Osteoblast (primary cell): ENCODE measurements around the gene CARF. TPM values are rescaled to one million over a fixed set of nuclear protein-coding genes. Genes with fewer than 3 reads are reported as not detected.
"Not testable (repeated sequence)": the region's sequence is repeated elsewhere in the genome, so short reads cannot be mapped to it uniquely, and the experiment has no call there.

Source experiments
- DNase-seq: peaks from one replicate; pipeline ENCODE4 v3.0.0; 2011; ENCODE audit warnings: low spot score, mixed read lengths; ENCODE audit not compliant: insufficient read length; ENCODE audit errors: missing footprints
- H2AFZ ChIP-seq: 2 replicates; pipeline ENCODE4 v1.6.0; 2011; ENCODE audit warnings: mild to moderate bottlenecking, low read length
- H3K27ac ChIP-seq: 2 replicates; pipeline ENCODE4 v1.5.1; 2011; ENCODE audit warnings: mild to moderate bottlenecking, low read depth, low read length, moderate library complexity
- H3K27me3 ChIP-seq: 2 replicates; pipeline ENCODE4 v1.6.0; 2012; ENCODE audit warnings: mild to moderate bottlenecking, control low read depth, inconsistent platforms, low read length, moderate library complexity; ENCODE audit not compliant: insufficient read depth
- H3K36me3 ChIP-seq: 2 replicates; pipeline ENCODE4 v1.5.1; 2011; ENCODE audit warnings: mild to moderate bottlenecking, low read length, control low read depth, moderate library complexity; ENCODE audit not compliant: insufficient read depth
- H3K4me1 ChIP-seq: 2 replicates; pipeline ENCODE4 v1.5.1; 2011; ENCODE audit warnings: mild to moderate bottlenecking, low read length, control low read depth, moderate library complexity; ENCODE audit not compliant: insufficient read depth
- H3K4me2 ChIP-seq: 2 replicates; pipeline ENCODE4 v1.6.0; 2011; ENCODE audit warnings: mild to moderate bottlenecking, low read length; ENCODE audit not compliant: insufficient read depth
- H3K4me3 ChIP-seq: fragments of 200-600 bp; sonication (generic); 3 replicates; pipeline ENCODE4 v1.5.1; 2012; ENCODE audit warnings: mild to moderate bottlenecking, low read length, inconsistent platforms; ENCODE audit not compliant: insufficient read depth
- H3K79me2 ChIP-seq: 2 replicates; pipeline ENCODE4 v1.6.0; 2012; ENCODE audit warnings: mild to moderate bottlenecking, low read length, control low read depth, inconsistent platforms; ENCODE audit not compliant: insufficient read depth
- H3K9me3 ChIP-seq: 2 replicates; pipeline ENCODE4 v1.5.1; 2011; ENCODE audit warnings: low read depth, low read length, control low read depth
- H4K20me1 ChIP-seq: 2 replicates; pipeline ENCODE4 v1.6.0; 2012; ENCODE audit warnings: mild to moderate bottlenecking, low read length, control low read depth; ENCODE audit not compliant: insufficient read depth
- total RNA-seq: library from RNA; depleted of rRNA; stranded (reverse); fragments of >200 nt; gene quantifications from 2 replicates; pipeline ENCODE4 v1.2.3, GENCODE V29; 2012
- TF ChIP-seq, protein P1 (sequence below): IDR thresholded peaks from 2 replicates; pipeline ENCODE4 v1.5.1; 2011; ENCODE audit warnings: mild to moderate bottlenecking, low read depth, low read length, moderate library complexity; ENCODE audit errors: extremely low read depth

The CARF gene
- total RNA-seq, 1 donor = 11.9 TPM

DNA sequence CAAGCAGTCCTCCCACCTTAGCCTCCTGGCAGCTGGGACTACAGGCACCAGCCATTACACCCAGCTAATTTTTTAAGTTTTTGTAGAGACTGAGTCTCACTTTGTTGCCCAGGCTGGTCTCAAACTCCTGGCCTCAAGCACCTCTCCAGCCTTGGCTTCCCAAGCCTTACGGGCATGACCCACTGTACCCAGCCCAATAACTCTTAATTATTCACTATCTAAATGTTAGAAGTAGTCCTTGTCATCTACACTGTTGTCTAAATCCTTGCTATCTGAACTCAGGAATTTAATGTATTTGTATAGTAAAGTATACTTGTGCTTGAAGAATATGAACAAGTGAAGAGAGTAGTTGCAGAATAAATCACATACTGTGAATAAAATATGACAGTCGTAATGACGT, 64.7 kb downstream of the CARF start:
- TF ChIP-seq, protein P1, sequence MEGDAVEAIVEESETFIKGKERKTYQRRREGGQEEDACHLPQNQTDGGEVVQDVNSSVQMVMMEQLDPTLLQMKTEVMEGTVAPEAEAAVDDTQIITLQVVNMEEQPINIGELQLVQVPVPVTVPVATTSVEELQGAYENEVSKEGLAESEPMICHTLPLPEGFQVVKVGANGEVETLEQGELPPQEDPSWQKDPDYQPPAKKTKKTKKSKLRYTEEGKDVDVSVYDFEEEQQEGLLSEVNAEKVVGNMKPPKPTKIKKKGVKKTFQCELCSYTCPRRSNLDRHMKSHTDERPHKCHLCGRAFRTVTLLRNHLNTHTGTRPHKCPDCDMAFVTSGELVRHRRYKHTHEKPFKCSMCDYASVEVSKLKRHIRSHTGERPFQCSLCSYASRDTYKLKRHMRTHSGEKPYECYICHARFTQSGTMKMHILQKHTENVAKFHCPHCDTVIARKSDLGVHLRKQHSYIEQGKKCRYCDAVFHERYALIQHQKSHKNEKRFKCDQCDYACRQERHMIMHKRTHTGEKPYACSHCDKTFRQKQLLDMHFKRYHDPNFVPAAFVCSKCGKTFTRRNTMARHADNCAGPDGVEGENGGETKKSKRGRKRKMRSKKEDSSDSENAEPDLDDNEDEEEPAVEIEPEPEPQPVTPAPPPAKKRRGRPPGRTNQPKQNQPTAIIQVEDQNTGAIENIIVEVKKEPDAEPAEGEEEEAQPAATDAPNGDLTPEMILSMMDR = no peak
- H3K4me1 ChIP-seq = no peaks in the 10 kb centered on the region
- H3K27ac ChIP-seq = no peak overlapping the region
- H4K20me1 ChIP-seq = no peaks in the 10 kb centered on the region
- no peak overlapping the region for H3K4me3 ChIP-seq
- no peaks in the 10 kb centered on the region for H3K9me3 ChIP-seq
- H3K27me3 ChIP-seq = no peaks in the 10 kb centered on the region
- no peaks in the 10 kb centered on the region for H3K79me2 ChIP-seq
- no peaks in the 10 kb centered on the region for H3K36me3 ChIP-seq
- H3K4me2 ChIP-seq = no peak overlapping the region
- H2AFZ ChIP-seq = no peak overlapping the region
- DNase-seq = no peak

DNA sequence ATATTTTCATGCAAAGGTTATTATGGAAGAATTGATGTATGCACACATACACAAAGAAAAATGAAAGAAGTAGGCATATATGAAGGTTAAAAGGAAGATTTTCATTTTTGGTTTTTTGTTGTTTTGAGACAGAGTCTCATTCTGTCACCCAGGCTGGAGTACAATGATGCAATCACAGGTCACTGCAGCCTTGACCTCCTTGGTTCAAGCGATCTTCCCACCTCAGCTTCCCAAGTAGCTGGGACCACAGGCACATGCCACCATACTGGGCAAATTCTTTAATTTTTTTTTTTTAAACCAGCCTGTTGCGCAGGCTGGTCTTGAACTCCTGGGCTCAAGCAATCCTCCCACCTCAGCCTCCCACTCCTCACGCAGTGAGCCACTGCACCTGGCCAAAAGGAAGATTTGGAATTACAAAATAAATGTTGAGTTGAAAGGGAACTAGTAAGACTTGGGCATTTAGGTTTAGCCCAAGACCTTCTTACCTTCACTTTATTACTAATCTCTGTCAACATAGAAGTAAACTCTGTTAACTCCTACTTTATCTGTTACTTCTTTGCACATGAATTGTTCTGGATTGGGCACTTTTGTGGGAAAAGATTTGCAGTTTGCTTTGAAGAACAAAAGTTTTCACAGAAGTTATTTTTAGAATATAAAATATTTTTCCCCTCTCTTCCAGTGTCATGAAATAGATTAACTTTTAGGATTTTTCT, 70.9 kb downstream of the CARF start:
- H3K79me2 ChIP-seq = no peaks in the 10 kb centered on the region
- H2AFZ ChIP-seq = no peak overlapping the region
- H3K4me2 ChIP-seq = no peak overlapping the region
- no peaks in the 10 kb centered on the region for H3K36me3 ChIP-seq
- DNase-seq = no peak
- no peaks in the 10 kb centered on the region for H3K4me1 ChIP-seq
- H3K4me3 ChIP-seq = no peak overlapping the region
- H3K9me3 ChIP-seq = no peaks in the 10 kb centered on the region
- H4K20me1 ChIP-seq = no peaks in the 10 kb centered on the region
- TF ChIP-seq, protein P1 = no peak
- H3K27me3 ChIP-seq = no peaks in the 10 kb centered on the region
- no peak overlapping the region for H3K27ac ChIP-seq

DNA sequence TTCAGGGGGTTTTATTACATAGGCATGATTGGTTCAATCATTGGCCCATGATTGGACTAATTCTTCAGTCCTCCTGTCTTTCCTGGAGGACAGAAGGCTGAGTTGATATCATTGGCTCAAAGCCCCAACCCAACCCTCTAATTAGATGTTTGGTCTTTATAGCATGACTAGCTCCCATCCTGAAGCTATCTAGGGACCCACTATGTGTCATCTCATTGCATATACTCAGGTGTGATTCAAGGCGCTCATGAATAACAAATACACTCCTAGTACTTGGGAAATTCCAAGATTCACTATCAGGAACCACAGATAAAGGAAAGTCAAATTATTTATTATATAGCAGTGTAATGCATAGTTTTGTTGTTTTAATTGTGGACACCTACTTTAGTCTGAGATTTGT, 77.7 kb downstream of the CARF start:
- Histone ChIP-seq H3K4me1 (no peaks in the 10 kb centered on the region), H3K27ac (no peak overlapping the region), H3K4me3 (no peak overlapping the region), H2AFZ (no peak overlapping the region), H3K79me2 (no peaks in the 10 kb centered on the region), H3K36me3 (no peaks in the 10 kb centered on the region), H4K20me1 (no peaks in the 10 kb centered on the region), H3K27me3 (no peaks in the 10 kb centered on the region), H3K9me3 (no peaks in the 10 kb centered on the region), H3K4me2 (no peak overlapping the region)
- DNase-seq = no peak
- TF ChIP-seq, protein P1 = no peak

DNA sequence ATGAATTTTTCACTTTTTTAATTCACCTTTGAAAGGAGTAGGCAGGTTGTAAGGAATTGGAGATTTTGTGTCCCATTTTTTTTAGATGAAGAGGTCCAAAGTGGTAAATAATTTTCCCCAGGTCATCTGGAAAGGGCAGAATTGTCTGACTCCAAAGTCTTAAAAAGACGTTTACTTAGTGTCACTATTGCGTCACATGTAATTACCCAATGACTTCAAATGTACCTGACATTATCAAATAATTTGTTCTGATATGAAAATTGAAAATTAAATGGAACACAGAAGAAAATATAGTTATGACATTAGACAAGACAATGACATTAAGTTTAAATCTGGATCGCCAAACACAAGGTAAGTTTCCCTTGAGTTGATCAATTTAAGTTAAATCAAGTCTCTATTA, 78.4 kb downstream of the CARF start:
- Histone ChIP-seq H3K9me3 (no peaks in the 10 kb centered on the region), H3K4me1 (no peaks in the 10 kb centered on the region), H4K20me1 (no peaks in the 10 kb centered on the region), H2AFZ (no peak overlapping the region), H3K79me2 (no peaks in the 10 kb centered on the region), H3K27ac (no peak overlapping the region), H3K36me3 (no peaks in the 10 kb centered on the region), H3K4me2 (no peak overlapping the region), H3K4me3 (no peak overlapping the region), H3K27me3 (no peaks in the 10 kb centered on the region)
- TF ChIP-seq, protein P1 = no peak
- DNase-seq = no peak

DNA sequence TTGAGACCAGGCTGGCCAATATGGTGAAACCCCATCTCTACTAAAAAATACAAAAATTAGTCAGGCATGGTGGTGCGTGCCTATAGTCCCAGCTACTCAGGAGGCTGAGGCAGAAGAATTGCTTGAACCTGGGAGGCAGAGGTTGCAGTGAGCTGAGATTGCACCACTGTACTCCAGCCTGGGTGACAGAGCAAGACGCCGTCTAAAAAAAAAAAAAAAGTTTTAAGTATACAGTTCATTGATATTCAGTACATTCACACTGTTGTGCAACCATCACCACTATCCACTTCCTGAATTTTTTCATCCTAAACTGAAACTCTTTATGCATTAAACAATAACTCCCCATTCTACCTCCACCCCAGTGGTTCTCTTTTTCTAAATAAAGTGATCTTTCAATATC, 85.0 kb downstream of the CARF start:
- not testable (repeated sequence) for H3K4me3 ChIP-seq, H3K4me2 ChIP-seq, H3K4me1 ChIP-seq, H3K36me3 ChIP-seq, H4K20me1 ChIP-seq, DNase-seq, H3K9me3 ChIP-seq, H3K79me2 ChIP-seq, H3K27me3 ChIP-seq, H3K27ac ChIP-seq
- peak overlapping the region; percentile 15 for H2AFZ ChIP-seq
